ENCODE measurements around the gene ALDH1B1.
"Not testable (repeated sequence)": the region's sequence is repeated elsewhere in the genome, so short reads cannot be mapped to it uniquely, and the experiment has no call there.

Gene ALDH1B1

GRCh38 chr9:38388283-38389223, 3.9 kb upstream of the ALDH1B1 start:
- no peak for DNase-seq

DNA sequence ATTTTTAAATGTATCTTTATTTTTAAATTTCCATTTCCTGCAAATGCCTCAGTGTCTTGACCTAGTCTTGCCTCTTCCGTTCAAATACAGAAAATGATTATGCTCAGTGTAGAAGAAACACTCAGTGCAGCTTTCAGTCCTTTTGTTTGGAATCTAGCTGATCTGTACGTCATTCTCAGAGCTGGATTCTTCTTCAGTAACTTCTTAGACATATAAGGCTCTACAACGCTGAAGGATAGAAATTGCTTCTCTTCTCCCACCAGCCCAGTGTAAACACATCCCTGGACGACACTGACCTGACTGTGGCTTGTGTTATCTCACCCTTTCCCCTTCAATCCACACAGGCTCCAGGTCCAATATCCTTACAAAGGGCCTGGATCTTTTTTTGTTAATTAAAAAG, 3.2 kb upstream of the ALDH1B1 start:
- no peak for DNase-seq

- no peak for DNase-seq
These were observed 2.1 kb upstream of the ALDH1B1 start for GRCh38 chr9:38390442-38390841.

GRCh38 chr9:38390851-38391250, 1.7 kb upstream of the ALDH1B1 start:
- DNase-seq, result no peak

DNA sequence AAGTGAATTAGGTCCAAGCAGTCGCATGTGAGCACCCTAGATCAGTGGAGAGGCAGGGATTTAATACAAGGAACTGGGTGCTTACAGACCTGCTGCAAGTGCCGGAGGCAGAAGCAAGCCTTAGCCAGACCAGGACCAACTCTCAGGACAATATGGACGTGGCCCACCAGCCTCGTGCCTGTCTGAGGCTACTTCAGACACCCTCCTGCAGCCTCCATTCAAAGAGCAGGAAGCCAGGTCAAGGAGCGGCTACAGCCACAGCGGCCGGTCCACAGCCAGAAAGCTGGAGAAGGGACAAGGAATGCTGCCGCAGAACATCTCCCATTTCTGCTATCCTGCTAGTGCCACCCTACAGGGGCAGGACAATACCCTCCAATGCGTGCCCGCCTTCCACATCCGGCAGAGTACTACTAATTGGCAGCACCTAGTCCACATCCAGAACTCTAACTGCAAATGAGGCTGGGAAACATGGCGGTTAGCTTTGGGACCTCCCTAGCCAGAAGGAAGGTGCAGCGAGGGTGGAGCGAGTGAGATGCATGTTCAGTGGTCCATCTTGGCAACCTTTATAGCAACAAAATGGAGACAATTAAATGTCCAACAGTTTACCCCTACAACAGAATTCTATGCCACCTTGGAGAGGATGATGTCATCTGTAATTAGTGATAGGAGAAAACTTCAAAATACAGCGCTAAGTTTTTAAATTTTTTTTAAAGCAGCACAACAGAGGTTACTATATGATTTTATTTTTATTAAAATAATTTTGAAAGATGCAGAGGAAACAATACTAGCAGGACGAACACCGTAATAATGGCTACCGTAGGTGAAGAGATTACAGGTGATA, 1.0 kb upstream of the ALDH1B1 start:
- DNase-seq, result no peak

DNA sequence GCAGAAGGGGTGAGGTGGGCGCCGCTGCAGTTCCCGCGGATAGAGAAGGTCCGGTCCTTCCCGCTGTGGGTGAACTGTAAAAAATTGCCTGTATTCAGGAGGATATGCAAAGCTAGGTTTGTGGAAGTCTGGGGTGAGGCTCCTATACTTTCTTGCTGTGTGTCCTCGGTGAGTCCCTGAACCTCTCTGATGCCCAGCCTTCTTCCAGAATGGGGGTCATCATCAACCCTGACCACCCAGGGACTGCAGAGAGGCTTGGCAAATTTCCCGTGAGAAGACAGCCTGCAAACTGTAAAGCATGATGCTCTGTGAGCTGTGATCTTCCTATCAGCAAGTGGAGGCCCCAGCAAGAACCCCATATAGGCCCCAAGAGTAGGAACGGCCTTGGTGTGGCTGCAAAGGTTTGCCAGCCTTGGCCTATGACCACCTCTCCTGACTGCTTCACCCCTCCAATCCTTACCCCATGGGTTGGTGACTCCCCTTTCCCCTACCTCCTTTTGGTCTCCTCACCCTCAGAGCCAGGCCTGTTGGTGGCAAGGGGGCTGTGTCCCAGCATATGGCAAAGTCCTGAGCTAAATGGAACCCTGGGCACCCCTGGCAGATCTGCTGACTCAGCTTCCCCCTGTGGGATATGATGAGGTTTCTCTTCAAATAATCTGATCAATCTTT, 760 bp downstream of the ALDH1B1 start:
- DNase-seq, result no peak

DNA sequence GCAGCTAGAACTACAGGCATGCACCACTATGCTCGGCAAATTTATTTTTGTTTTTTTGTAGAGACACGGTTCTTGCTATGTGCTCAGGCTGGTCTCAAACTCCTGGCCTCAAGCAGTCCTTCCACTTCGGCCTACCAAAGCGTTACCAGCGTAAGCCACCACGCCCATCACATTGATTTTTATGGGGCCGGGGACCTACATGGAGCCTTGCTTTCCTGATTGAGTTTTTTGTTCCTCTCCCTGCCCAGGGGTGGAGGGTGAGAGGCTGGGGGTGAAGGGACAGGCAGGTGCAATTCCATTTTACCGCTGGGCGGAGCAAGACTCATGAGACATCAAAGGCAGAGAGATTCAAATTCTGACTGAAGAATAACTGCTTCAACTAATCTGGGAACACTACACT, 1.9 kb downstream of the ALDH1B1 start:
- DNase-seq, result no peak

DNA sequence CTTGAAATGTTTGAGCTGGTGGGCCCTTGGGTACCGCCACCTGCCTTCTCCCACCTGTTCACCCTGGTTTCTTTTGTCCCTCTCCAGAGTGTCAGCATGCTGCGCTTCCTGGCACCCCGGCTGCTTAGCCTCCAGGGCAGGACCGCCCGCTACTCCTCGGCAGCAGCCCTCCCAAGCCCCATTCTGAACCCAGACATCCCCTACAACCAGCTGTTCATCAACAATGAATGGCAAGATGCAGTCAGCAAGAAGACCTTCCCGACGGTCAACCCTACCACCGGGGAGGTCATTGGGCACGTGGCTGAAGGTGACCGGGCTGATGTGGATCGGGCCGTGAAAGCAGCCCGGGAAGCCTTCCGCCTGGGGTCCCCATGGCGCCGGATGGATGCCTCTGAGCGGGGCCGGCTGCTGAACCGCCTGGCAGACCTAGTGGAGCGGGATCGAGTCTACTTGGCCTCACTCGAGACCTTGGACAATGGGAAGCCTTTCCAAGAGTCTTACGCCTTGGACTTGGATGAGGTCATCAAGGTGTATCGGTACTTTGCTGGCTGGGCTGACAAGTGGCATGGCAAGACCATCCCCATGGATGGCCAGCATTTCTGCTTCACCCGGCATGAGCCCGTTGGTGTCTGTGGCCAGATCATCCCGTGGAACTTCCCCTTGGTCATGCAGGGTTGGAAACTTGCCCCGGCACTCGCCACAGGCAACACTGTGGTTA, 3.3 kb downstream of the ALDH1B1 start:
- no peak for DNase-seq

GRCh38 chr9:38396371-38396671, 3.8 kb downstream of the ALDH1B1 start:
- DNase-seq, result no peak

GRCh38 chr9:38399191-38399590, 6.7 kb downstream of the ALDH1B1 start:
- not testable (repeated sequence) for DNase-seq

GRCh38 chr9:38401994-38402393, 9.5 kb downstream of the ALDH1B1 start:
- DNase-seq, result peak in 1 of 2 experiments; percentile 35

- DNase-seq, result no peak
These were observed 11.8 kb downstream of the ALDH1B1 start for GRCh38 chr9:38404314-38404713.

DNA sequence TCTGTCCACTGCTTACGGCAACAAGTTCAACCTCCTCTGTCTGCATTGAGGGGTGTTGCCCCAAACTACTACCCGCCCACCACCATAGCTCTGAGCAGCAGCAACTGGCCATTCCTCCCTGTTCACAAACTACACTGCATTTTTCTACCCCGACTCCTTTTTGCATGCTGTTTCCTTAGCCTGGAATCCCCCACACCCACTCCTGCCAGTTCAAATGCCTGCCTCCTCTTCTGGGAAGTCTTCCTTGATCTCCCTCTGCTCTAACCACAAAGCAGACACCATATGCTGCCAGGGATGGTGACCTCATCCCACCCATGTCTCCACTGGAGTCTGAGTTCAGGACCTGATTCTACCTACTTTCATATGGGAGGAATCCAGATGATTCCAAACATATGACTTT, 13.3 kb downstream of the ALDH1B1 start:
- no peak for DNase-seq

DNA sequence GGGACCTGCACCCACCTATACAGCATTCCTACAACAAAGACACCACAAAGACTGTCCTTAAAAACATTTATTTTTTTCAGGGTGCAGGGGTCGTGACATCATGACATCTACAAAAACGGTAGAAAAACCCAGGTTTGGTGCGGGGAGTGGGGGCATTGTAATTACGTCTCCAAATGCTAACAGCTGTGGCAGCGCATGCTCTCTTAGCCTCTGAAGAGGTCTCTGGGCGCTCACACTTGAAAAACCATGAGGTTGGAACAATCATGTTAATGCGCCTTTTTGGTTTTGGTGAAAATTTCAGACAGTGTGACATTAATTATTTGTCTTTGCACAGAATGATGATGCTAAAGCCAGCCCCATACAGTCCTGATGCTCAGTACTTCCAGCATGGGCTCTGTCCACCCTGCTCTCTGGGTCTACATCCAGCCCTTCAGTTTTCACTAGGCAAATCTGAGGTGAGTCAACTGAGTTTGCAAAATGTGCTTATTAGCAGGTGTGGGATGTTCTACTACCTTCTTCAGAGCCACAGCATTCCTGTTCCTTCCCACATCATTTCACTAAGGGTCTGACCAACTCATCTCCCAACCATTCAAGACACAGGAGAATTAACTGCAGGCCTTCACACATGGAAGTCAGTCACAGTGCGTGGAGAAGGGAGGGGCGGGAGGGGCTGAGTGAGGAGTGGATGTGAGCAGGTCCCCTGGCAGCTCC, 14.1 kb downstream of the ALDH1B1 start:
- DNase-seq, result no peak

- DNase-seq, result no peak
These were observed 16.2 kb downstream of the ALDH1B1 start for GRCh38 chr9:38408719-38409118.

GRCh38 chr9:38412751-38413150, 20.2 kb downstream of the ALDH1B1 start:
- DNase-seq, result no peak

- no peak for DNase-seq
These were observed 20.8 kb downstream of the ALDH1B1 start for GRCh38 chr9:38413283-38413682.

DNA sequence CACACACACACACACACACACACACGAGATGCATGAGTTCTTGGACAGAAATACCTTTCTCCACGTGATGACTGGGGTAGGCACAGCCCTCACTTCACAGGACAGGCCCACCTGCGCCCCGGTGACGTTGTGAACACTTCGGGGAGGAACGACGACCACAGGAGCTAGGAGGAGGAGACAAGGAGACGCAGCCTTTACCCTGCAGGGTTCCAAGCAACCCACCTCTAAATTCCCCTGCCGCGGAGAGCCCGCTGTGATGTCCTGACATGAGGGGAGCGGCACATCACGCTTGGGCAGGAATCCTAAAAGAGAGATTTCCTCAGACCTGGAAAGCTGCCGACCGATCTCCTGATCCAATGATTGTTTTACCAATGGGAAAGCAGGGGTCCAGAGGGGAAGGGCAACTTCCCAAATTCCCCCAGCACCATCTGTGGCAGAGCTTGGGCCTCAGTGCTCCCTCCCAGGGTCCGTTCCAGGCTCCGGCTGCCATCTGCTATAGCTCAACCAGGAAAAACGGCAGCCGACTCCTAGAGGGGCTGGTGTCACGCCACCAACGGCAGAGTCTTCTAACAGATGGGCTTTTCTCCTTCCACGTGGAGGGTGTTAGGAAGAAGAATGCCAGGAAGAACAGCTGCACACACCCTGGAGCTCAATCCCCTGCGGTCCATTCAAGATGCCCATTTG, 21.7 kb downstream of the ALDH1B1 start:
- DNase-seq, result peak; percentile 88 to 98

DNA sequence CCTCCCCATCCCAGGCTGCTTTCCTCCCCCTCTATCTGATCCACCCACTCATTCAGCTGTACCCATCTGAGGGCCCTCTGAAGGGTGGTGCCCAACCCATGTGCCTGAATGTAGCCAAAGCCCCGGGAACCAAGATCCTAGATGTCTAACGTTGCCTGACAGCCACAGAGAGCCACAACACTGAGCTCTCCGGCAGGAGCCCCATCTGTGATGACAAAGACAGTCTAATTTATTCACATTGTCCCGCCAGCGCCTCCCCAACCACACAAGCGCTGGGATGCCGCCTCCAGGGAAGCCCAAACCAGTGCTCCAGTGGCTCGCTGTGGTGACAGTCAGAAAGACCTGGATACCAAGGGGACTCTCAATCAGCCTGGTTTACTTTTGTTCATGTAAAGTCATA, 23.4 kb downstream of the ALDH1B1 start:
- DNase-seq, result no peak

GRCh38 chr9:38416461-38416860, 24.0 kb downstream of the ALDH1B1 start:
- no peak for DNase-seq
